HG02623 (cell line): ENCODE measurements around the gene HOXD13.

Source experiments
- ATAC-seq: cut with Tn5 transposase; IDR thresholded peaks from one replicate; pipeline ENCODE4 v1.9.1; 2021; ENCODE audit warnings: moderate library complexity; ENCODE audit not compliant: unreplicated experiment

HOXD13 gene

DNA sequence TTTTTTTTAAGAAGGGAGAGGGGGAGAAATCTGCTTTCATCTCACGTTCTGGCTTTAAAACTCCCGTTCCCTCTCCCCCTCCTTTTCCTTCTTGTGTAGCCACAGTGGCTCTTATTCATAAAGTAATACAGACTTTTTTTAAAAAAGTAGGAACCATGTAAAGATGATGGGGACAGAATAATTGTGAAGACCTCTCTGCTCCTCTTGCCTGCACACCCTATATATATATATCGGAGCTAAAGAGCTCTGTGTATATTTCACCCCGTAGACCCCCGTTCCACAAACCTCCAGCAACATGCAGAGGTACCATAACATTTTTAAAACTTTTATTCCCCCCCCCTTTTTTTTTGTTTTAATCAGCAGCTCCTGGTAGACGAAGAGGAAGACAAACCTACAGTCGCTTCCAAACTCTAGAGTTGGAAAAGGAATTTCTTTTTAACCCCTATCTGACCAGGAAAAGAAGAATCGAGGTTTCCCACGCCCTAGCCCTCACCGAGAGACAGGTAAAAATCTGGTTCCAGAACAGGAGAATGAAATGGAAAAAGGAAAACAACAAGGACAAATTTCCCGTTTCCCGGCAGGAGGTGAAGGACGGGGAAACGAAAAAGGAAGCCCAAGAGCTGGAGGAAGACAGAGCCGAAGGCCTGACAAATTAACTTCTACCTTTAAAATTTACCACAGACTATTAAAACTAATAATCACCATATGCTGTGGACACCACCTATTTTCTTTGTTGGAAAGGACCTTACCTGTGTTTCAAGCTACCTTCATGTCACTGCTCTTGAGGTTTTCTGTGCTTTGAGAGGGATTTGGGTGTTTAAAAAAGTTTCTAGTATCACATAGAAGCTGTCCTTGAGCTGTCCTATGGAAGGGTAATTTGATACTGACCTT, 38.7 kb downstream of the HOXD13 start:
- no peak for ATAC-seq

GRCh38 chr2:176131848-176132158, 39.3 kb downstream of the HOXD13 start:
- ATAC-seq, result no peak

DNA sequence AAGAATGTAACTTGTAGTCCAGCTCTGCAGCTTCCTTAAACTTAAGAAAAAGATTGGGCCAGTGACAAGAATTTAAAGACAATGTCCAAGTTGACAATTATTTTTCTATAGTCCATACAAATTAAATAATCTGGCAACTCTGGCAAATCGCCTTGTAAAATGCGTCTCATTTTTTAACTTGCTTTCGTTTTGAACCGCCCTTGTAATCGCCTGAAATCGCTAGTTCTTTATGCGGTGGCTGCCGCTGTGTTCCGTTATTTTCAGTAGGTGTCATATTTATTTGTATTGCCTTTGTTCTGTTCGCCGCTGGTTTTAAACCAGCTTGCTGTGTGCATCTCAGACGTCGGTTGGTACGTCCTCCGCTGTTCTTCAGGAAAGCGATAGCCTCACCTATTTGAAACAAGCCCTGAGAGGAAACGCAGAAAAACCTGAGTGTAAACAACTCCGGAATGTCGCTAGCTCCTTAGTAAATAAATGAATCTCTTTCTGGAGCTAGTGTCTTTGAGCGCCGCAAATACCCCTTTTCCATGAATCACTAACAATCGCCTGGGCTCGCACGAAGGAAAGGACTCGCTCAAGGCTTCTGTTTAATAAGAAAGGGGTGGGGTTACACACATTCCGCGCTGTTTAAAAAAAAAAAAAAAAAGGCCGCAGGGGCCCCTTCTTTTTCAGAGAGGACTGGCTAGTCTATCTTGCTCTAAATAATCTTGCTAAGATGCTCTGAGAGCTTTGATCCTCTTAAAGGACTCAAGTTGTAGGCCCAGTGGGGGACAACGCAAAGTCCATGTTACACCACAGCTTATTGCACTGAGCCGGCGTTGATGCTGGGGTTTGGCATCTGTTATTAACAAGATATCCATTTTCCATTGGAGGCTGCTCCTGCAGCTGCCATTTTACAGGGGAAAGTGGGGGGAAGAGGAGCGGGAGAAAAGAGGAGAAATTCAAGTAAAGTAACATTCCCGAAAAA, 40.0 kb downstream of the HOXD13 start:
- ATAC-seq, result no peak

DNA sequence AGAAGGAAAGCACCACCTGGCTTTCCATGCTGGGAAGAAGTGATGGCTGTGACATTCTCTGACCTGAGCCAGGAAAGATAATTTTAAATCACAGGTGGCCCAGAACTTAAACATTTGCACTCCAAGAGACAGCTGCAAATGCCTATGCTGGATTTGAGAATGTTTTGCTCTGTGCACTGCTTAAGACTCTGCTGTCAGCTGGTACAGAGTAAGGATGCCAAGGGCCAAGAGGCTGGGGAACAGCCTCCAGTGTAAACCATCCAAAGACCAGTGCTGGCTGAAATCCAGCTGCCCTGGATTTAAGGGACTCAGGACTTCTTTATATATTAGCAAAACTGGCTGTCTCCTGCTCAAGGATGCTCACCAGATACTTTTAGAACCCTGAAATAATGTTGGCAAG, 40.9 kb downstream of the HOXD13 start:
- ATAC-seq, result no peak

GRCh38 chr2:176134035-176134434, 41.5 kb downstream of the HOXD13 start:
- no peak for ATAC-seq

DNA sequence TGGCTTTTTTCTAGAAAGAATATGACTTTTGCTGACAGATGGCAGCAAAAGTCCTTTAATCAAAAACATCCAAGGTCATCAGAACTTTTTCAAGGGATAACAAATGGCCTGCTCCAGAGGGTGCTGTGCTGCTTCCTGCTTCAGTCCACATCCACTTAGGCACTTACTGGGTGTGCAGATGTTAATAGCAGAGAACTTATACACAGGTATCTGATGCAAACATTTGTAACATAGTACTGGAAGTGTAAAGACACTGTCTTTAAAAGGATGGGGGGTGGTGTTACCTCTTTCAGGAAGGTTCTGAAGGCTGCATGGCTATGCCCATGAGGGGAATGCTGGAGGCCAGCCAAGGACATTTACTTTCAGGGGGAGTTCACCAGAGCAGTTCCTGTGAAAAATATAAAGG, 42.5 kb downstream of the HOXD13 start:
- no peak for ATAC-seq

DNA sequence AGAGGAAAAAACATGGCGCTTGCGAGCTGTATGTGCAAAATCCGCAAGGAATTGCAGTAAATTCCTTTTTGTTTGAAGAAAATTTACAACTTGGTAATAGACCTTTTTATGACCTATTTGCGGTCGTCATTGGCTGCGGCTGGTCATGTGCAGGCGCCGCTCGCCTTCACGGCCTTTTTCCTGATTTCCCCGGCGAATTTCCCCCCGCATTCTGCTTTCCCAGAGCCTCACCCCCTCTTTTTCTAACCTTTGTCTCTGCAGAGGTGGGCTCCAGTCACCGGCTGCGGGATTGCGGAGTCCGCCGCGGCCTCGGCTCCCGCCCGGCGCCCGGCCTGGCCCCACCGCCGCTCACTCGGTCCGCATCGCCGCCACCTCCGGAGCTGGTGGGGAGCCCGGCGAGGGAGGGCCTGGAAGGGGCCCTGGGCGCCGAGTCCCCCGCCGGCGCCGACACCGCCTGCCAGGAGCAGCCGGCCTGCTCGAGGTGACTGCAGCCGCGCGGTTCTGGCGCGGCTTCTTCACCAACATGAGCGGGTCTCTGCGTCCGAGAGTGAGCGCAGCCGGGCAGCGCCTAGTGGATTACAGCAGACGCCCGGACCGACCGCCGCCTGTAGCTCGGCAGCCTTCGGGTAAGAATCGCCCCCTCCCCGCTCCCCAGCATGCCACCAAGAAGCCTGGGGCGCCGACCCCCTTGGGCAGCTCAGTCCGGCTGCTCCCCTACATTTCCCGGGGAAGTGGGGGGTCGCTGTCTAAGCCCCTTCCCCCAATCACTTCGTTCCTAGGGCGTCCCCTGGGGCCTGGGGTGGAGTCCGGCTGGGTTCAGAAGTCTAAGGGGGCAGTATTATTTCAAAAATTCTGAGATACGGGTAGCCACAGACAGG, 44.1 kb downstream of the HOXD13 start:
- no peak for ATAC-seq

DNA sequence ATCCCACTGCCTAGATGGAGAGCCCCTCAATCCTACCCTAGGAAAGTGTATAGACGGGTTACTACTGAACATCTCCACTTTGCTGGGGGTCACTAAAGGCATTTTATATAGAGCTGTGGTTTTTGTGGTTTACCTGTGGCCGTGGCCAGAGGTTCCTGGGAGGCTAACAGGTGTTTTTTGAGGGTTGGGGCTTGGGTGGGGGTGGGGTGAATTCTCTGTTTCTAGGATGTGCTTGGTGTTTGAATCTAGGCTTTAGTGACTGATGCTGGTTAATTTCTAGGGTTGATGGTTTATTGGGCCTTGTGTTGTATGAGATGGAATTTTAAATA, 44.7 kb downstream of the HOXD13 start:
- no peak for ATAC-seq

DNA sequence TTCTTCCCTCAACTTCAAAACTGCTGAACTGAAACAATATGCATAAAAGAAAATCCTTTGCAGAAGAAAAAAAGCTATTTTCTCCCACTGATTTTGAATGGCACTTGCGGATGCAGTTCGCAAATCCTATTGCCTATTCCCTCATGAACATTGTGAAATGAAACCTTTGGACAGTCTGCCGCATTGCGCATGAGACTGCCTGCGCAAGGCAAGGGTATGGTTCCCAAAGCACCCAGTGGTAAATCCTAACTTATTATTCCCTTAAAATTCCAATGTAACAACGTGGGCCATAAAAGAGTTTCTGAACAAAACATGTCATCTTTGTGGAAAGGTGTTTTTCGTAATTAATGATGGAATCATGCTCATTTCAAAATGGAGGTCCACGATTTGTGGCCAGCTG, 45.4 kb downstream of the HOXD13 start:
- no peak for ATAC-seq

DNA sequence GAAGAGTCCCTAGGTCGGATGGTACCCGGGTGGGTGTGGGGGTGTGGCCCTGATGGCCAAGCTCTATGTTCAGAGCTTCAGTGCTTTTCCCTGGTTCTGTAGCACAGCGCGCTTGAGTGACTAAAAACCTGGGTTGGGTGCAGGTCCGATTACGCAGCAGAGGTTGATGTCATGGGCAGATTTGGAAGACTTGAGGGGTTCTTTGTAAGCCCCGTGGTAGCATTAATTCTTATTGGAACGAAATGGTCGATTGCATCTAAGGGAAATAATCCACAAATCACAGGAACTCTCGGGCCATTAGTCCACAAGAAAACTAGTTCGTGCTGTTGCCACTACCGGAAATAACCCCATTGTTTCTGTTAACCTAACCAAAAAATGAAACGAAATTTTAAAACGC, 46.0 kb downstream of the HOXD13 start:
- ATAC-seq, result no peak

GRCh38 chr2:176138923-176139660, 46.6 kb downstream of the HOXD13 start:
- no peak for ATAC-seq

DNA sequence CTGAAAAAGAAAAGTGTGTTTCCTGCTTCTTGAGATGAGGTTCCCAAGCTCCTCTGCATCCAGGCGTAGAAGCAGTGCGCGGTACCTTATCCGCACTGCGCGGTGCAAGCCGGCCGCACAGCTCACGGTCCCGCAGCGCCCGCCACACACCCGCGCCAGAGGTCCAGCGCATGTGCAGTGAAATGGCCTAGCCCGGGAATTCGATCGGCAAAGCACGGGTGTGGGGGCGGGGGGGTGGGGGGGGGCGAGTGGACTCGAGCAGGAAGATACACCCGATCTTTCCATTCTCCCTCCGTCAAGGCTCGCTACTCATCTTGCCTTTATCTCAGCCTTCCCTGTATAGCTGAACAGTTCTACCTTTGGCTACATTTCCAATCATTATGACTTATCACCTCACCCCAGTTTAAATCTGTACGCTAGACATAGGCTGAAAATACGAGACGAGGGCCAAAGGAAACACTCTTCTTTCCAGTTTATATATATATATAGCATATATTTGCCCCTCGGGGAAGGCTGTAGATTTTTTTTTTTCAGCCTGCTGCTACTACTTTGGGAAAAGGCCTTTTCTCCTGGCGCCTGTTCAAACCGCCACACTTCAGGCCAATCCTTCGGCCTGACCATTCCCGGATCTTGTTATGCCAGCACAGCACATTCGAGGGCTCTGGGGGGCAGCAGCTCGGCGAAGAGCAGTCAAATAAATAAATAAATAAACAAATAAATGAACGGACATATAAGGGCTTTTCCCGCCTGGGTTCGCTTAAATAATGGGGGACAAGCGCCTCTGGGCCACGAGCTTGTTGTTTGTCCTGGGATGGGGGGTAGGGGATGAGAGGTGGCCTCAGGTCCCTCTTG, 47.4 kb downstream of the HOXD13 start:
- no peak for ATAC-seq

- ATAC-seq, result peak; percentile 82
Measured at GRCh38 chr2:176140513-176141317, 48.2 kb downstream of the HOXD13 start.

DNA sequence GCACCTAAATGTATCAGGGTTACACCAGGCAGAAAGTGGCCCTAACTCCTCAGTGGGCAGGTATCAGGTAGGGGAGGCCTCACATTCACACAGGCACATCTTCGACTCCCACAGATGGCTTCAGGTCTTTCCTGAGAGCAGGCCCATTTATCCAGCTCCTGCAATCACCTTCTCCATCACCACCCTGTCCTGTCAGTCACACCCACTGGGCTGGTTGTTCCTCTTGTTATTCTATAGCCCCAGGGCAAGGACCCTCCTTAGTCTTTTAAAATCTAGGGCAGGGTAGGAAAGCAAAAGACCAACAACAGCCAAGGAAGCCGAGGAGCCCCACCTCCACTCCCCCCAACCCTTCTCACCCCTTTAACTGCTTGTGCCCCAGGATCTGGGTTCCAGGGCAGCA, 49.8 kb downstream of the HOXD13 start:
- ATAC-seq, result no peak
